B cell (primary cell): ENCODE results near the gene CEP112.

Source experiments
- EZH2 ChIP-seq: IDR thresholded peaks from 2 replicates; pipeline ENCODE4 v1.6.1; 2012; ENCODE audit warnings: borderline replicate concordance, low read depth, mild to moderate bottlenecking, moderate library complexity, low read length; ENCODE audit not compliant: insufficient read depth, poor library complexity, severe bottlenecking
- TF ChIP-seq, protein P1 (sequence below): fragments of 200-600 bp; IDR thresholded peaks from one replicate; pipeline ENCODE4 v1.8.0; 2022; ENCODE audit warnings: antibody characterized with exemption, mild to moderate bottlenecking

DNA sequence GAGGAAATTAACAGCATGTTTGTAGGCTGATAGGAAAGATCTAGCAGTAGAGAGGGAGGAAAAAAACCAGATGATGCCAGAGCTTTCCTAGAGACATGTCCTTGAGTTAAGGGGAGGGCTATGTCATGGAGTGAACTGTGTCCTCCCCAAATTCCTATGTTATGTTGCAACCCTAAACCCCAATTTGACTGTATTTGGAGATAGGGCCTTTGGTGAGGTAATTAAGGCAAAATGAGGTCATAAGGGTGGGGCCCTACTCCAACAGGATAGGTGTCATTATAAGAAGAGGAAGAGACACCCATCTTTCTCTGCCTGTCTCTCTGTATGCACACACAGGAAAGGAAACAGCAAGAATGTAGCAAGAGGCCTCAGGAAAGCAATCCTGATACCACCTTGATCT is 435.2 kb downstream of the CEP112 start:
- TF ChIP-seq, protein P1, sequence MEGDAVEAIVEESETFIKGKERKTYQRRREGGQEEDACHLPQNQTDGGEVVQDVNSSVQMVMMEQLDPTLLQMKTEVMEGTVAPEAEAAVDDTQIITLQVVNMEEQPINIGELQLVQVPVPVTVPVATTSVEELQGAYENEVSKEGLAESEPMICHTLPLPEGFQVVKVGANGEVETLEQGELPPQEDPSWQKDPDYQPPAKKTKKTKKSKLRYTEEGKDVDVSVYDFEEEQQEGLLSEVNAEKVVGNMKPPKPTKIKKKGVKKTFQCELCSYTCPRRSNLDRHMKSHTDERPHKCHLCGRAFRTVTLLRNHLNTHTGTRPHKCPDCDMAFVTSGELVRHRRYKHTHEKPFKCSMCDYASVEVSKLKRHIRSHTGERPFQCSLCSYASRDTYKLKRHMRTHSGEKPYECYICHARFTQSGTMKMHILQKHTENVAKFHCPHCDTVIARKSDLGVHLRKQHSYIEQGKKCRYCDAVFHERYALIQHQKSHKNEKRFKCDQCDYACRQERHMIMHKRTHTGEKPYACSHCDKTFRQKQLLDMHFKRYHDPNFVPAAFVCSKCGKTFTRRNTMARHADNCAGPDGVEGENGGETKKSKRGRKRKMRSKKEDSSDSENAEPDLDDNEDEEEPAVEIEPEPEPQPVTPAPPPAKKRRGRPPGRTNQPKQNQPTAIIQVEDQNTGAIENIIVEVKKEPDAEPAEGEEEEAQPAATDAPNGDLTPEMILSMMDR, result no peak
- TF ChIP-seq EZH2, result no peak
